ENCODE results near the gene POM121L2.

The POM121L2 gene

GRCh38 chr6:27293436-27294098, 18.5 kb downstream of the POM121L2 start:
- H3K4me3 ChIP-seq (ENCODE audit: low read depth, low read length) = no peak overlapping the region
- TF ChIP-seq, protein P1, sequence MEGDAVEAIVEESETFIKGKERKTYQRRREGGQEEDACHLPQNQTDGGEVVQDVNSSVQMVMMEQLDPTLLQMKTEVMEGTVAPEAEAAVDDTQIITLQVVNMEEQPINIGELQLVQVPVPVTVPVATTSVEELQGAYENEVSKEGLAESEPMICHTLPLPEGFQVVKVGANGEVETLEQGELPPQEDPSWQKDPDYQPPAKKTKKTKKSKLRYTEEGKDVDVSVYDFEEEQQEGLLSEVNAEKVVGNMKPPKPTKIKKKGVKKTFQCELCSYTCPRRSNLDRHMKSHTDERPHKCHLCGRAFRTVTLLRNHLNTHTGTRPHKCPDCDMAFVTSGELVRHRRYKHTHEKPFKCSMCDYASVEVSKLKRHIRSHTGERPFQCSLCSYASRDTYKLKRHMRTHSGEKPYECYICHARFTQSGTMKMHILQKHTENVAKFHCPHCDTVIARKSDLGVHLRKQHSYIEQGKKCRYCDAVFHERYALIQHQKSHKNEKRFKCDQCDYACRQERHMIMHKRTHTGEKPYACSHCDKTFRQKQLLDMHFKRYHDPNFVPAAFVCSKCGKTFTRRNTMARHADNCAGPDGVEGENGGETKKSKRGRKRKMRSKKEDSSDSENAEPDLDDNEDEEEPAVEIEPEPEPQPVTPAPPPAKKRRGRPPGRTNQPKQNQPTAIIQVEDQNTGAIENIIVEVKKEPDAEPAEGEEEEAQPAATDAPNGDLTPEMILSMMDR (IDR thresholded peaks at IDR 0.05; ENCODE audit: low read depth, low read length) = no peak
- no peak for DNase-seq
- peaks cover 99% of the 10 kb centered on the region for H3K27me3 ChIP-seq (ENCODE audit: insufficient read depth, low read depth, severe bottlenecking)
- H3K9me3 ChIP-seq (ENCODE audit: severe bottlenecking) = peaks cover 70% of the 10 kb centered on the region
- H3K27ac ChIP-seq = no peak overlapping the region
- no peaks in the 10 kb centered on the region for H3K36me3 ChIP-seq

DNA sequence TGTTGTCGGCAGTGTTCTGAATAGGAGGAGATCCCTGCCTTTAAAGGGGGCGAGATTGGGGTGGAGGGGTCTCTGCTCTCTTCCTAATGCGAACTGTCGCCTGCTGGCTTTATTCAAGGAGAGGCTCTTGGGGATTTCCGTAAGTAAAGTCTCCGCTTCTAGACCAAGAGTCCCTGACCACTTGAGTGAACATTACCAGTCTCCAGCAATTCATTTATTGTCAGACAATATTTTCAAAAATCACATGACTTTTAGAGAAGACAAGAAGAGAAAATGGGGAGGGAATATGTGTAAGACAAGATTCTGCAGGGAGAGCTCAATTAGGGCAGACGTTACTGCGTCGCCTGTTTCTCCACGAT, 21.2 kb downstream of the POM121L2 start:
- TF ChIP-seq, protein P1 (IDR thresholded peaks at IDR 0.05; ENCODE audit: low read depth, low read length) = no peak
- H3K27me3 ChIP-seq (ENCODE audit: insufficient read depth, low read depth, severe bottlenecking) = peaks cover 97% of the 10 kb centered on the region
- no peaks in the 10 kb centered on the region for H3K36me3 ChIP-seq
- peaks cover 67% of the 10 kb centered on the region for H3K9me3 ChIP-seq (ENCODE audit: severe bottlenecking)
- H3K4me3 ChIP-seq (ENCODE audit: low read depth, low read length) = no peak overlapping the region
- DNase-seq = no peak
- H3K27ac ChIP-seq = no peak overlapping the region

DNA sequence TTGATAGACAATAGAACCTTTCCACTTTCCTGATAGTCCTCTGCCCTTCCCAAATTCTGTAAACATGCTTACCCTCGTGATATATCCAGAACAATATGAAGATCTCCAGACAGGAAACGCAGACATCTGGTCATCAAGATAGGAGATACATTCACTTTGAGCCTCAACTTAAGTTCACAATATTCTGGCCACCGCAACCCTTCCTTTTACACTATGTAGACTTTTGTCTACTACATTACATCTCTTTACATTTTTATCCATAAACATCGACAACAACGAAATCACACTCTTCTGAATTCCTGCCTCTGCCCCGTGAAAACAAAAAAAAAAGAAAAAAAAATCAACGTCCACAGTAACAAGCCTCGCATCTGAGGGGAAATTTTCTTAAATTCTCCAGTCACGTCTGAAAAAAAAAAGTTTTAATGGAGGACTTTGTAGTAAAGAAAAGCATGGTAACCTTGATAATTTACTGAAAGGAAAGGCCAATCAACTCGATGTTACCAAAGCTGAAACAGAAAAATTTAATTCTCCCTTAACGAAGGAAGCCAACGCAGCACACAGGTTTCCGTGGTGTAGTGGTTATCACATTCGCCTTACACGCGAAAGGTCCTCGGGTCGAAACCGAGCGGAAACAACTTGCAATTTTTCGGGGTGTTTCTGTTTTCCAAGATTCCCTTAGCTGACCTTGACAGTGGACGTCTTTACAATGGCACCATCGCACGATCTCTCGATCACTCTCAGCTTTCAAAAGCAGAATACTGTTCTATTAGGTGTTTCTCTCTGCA, 21.8 kb downstream of the POM121L2 start:
- TF ChIP-seq, protein P1 (IDR thresholded peaks at IDR 0.05; ENCODE audit: low read depth, low read length) = no peak
- Histone ChIP-seq H3K27ac (no peak overlapping the region), H3K36me3 (no peaks in the 10 kb centered on the region), H3K4me3 (ENCODE audit: low read depth, low read length) (no peak overlapping the region), H3K9me3 (ENCODE audit: severe bottlenecking) (peaks cover 65% of the 10 kb centered on the region), H3K27me3 (ENCODE audit: insufficient read depth, low read depth, severe bottlenecking) (peaks cover 97% of the 10 kb centered on the region)
- no peak for DNase-seq

DNA sequence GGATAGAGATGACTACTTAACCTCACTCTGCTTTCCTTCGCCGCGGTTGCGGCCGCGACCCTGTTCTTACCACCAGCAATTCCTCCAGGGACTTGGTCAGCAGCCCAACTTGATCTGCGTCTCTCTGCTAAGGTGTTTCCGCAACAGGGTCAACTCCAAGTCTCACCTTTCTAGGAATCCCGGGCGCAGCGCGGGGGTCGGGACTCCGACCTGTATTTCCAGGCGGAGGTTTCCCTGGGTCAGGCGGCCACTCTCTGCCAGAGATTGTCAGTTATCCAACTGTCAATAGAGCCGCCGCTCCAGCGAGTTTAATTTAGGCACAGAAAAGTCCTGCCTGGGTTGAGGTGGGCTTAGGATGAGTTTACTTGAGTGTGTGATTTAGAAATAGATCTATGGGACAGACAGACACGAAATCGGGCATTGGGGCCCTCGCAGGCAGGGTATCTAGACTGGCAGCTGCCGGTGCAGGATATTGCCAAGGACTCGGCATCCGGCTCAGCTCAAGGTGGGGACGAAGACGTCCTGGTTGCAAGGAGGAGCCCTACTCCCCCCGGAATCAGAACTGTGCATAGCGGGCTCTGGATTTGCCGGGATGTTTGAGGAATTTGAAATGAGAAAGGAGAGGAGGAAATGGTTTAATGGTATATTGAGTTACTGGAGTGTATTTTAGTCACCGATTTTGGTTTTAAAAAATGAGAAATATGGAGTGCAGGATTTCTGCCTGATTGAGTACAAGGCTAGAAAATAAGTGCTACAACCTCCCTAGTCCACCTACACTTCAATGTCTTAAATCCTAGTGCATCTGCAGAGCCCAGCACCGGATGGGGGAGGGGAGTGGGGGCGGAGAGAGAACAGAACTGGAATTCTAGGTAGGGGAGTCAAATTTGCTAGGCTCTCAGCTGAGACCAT, 23.7 kb downstream of the POM121L2 start:
- DNase-seq = no peak
- H3K4me3 ChIP-seq (ENCODE audit: low read depth, low read length) = no peak overlapping the region
- TF ChIP-seq, protein P1 (IDR thresholded peaks at IDR 0.05; ENCODE audit: low read depth, low read length) = no peak
- peaks cover 99% of the 10 kb centered on the region for H3K27me3 ChIP-seq (ENCODE audit: insufficient read depth, low read depth, severe bottlenecking)
- H3K27ac ChIP-seq = no peak overlapping the region
- H3K36me3 ChIP-seq = no peaks in the 10 kb centered on the region
- peaks cover 67% of the 10 kb centered on the region for H3K9me3 ChIP-seq (ENCODE audit: severe bottlenecking)

- Histone ChIP-seq H3K27me3 (ENCODE audit: insufficient read depth, low read depth, severe bottlenecking) (peaks cover 99% of the 10 kb centered on the region), H3K27ac (no peak overlapping the region), H3K9me3 (ENCODE audit: severe bottlenecking) (peaks cover 67% of the 10 kb centered on the region), H3K4me3 (ENCODE audit: low read depth, low read length) (no peak overlapping the region), H3K36me3 (no peaks in the 10 kb centered on the region)
- TF ChIP-seq, protein P1 (IDR thresholded peaks at IDR 0.05; ENCODE audit: low read depth, low read length) = no peak
- DNase-seq = no peak
Observed at GRCh38 chr6:27287751-27288135, 24.3 kb downstream of the POM121L2 start.
